Neural cell (in vitro differentiated cells): ENCODE measurements around the gene CTLA4.

Source experiments
- CTCF ChIP-seq: fragments of 450-650 bp; IDR thresholded peaks from 2 replicates; pipeline ENCODE4 v1.5.1; 2014; ENCODE audit warnings: antibody characterized with exemption, mild to moderate bottlenecking, moderate library complexity; ENCODE audit not compliant: poor library complexity, severe bottlenecking
- EP300 ChIP-seq: fragments of 450-650 bp; conservative IDR thresholded peaks from 2 replicates; pipeline ENCODE4 v1.6.1; 2014; ENCODE audit warnings: antibody characterized with exemption, mild to moderate bottlenecking, moderate library complexity; ENCODE audit not compliant: poor library complexity, severe bottlenecking
- EZH2 ChIP-seq: fragments of 200-600, 300-800 bp; shearing (Covaris generic), sonication (generic); IDR thresholded peaks from 2 replicates; pipeline ENCODE4 v1.6.1; 2014; ENCODE audit warnings: antibody characterized with exemption, low read length, borderline replicate concordance, mild to moderate bottlenecking; ENCODE audit not compliant: insufficient read depth, poor library complexity, severe bottlenecking
- POLR2AphosphoS5 ChIP-seq: IDR thresholded peaks from 2 replicates; pipeline ENCODE4 v1.6.1; 2012
- RAD21 ChIP-seq: fragments of 450-650 bp; conservative IDR thresholded peaks from 2 replicates; pipeline ENCODE4 v1.6.1; 2014; ENCODE audit warnings: antibody characterized with exemption, mild to moderate bottlenecking, moderate library complexity
- TAF1 ChIP-seq: IDR thresholded peaks from 2 replicates; pipeline ENCODE4 v1.6.1; 2012; ENCODE audit warnings: low read depth
- TF ChIP-seq, protein P1 (sequence below): IDR thresholded peaks from 2 replicates; pipeline ENCODE4 v1.6.1; 2012; ENCODE audit warnings: borderline replicate concordance

DNA sequence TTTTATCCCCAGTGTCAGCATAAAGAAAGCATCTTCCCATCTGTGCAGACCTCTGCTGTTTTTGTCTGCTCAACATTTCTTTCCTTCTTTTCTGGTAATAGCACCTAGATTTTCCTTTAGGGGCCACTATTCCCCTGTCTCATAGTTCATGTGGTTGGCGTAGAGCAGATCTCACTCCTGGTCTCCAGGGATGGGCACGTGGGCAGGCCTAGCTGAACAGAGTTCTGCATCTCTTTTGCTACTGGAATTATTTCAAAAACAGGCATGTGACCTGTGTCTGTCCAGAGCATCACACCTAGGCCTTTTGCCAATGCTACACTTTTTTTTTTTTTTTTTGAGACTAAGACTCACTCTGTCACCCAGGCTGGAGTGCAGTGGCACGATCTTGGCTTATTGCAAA lies 51.3 kb downstream of the CTLA4 start:
- no peak for TF ChIP-seq CTCF
- no peak for TF ChIP-seq POLR2AphosphoS5
- no peak for TF ChIP-seq EZH2
- no peak for TF ChIP-seq RAD21
- TF ChIP-seq, protein P1, sequence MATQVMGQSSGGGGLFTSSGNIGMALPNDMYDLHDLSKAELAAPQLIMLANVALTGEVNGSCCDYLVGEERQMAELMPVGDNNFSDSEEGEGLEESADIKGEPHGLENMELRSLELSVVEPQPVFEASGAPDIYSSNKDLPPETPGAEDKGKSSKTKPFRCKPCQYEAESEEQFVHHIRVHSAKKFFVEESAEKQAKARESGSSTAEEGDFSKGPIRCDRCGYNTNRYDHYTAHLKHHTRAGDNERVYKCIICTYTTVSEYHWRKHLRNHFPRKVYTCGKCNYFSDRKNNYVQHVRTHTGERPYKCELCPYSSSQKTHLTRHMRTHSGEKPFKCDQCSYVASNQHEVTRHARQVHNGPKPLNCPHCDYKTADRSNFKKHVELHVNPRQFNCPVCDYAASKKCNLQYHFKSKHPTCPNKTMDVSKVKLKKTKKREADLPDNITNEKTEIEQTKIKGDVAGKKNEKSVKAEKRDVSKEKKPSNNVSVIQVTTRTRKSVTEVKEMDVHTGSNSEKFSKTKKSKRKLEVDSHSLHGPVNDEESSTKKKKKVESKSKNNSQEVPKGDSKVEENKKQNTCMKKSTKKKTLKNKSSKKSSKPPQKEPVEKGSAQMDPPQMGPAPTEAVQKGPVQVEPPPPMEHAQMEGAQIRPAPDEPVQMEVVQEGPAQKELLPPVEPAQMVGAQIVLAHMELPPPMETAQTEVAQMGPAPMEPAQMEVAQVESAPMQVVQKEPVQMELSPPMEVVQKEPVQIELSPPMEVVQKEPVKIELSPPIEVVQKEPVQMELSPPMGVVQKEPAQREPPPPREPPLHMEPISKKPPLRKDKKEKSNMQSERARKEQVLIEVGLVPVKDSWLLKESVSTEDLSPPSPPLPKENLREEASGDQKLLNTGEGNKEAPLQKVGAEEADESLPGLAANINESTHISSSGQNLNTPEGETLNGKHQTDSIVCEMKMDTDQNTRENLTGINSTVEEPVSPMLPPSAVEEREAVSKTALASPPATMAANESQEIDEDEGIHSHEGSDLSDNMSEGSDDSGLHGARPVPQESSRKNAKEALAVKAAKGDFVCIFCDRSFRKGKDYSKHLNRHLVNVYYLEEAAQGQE = no peak
- TF ChIP-seq EP300 = no peak
- TF ChIP-seq TAF1 = no peak
